ENCODE data around the gene B4GALT2.

- TF ChIP-seq POLR2A (IDR thresholded peaks at IDR 0.05), result no peak
- no peak for TF ChIP-seq CTCF (IDR thresholded peaks at IDR 0.05)
- no peak for TF ChIP-seq POLR2AphosphoS5 (IDR thresholded peaks at IDR 0.05)
Measured at GRCh38 chr1:43951021-43951985, 27.7 kb upstream of the B4GALT2 start.
